DND-41 (cell line): ENCODE data around the gene RPS3.

Source experiments
- ATAC-seq: fragments of 200-7000 bp; cut with Tn5 transposase; 3 replicates; pipeline ENCODE4 v1.9.1; 2021; ENCODE audit warnings: low read depth; ENCODE audit not compliant: insufficient read depth
- DNase-seq: peaks from one replicate; pipeline ENCODE4 v3.0.0-alpha.2; 2020
- H2AFZ ChIP-seq: 2 replicates; pipeline ENCODE4 v1.6.0; 2012; ENCODE audit warnings: low read depth, low read length
- H3K27ac ChIP-seq: 2 replicates; pipeline ENCODE4 v1.5.1; 2012; ENCODE audit warnings: low read length, inconsistent platforms
- H3K27me3 ChIP-seq: fragments of 200-600 bp; sonication (generic); 2 replicates; pipeline ENCODE4 v1.6.0; 2012; ENCODE audit warnings: low read length, mild to moderate bottlenecking, inconsistent platforms; ENCODE audit not compliant: insufficient read depth, poor library complexity
- H3K36me3 ChIP-seq: 2 replicates; pipeline ENCODE4 v1.5.1; 2012; ENCODE audit warnings: low read length, inconsistent platforms; ENCODE audit not compliant: insufficient read depth
- H3K4me1 ChIP-seq: 2 replicates; pipeline ENCODE4 v1.5.1; 2012; ENCODE audit warnings: mild to moderate bottlenecking, low read length; ENCODE audit not compliant: insufficient read depth
- H3K4me2 ChIP-seq: 2 replicates; pipeline ENCODE4 v1.6.0; 2012; ENCODE audit warnings: mild to moderate bottlenecking, moderate library complexity, low read length, inconsistent platforms; ENCODE audit not compliant: insufficient read depth
- H3K4me3 ChIP-seq, 2 experiments: fragments of 200-600 bp in 1 of 2; shearing (Covaris generic) in 1 of 2; 2 replicates each; pipeline ENCODE4 v1.5.1; 2012 to 2016; ENCODE audit warnings: inconsistent platforms in 2 of 2, low read length in 2 of 2, mild to moderate bottlenecking in 2 of 2, low read depth in 1 of 2, moderate library complexity in 1 of 2
- H3K79me2 ChIP-seq: 2 replicates; pipeline ENCODE4 v1.6.0; 2012; ENCODE audit warnings: low read length, inconsistent platforms; ENCODE audit not compliant: insufficient read depth
- H3K9ac ChIP-seq: 2 replicates; pipeline ENCODE4 v1.6.0; 2012; ENCODE audit warnings: low read depth, mild to moderate bottlenecking, inconsistent platforms, low read length, moderate library complexity
- H3K9me3 ChIP-seq: 2 replicates; pipeline ENCODE4 v1.5.1; 2012; ENCODE audit warnings: low read length, moderate library complexity, mild to moderate bottlenecking, inconsistent platforms; ENCODE audit not compliant: insufficient read depth, severe bottlenecking
- H4K20me1 ChIP-seq: 2 replicates; pipeline ENCODE4 v1.6.0; 2012; ENCODE audit warnings: low read length; ENCODE audit not compliant: insufficient read depth
- EZH2 ChIP-seq: IDR thresholded peaks from 3 replicates; pipeline ENCODE4 v1.6.1; 2012; ENCODE audit warnings: borderline replicate concordance, low read depth, mild to moderate bottlenecking, moderate library complexity, low read length, inconsistent platforms; ENCODE audit not compliant: severe bottlenecking
- TF ChIP-seq, protein P1 (sequence below): IDR thresholded peaks from 2 replicates; pipeline ENCODE4 v1.5.1; 2012; ENCODE audit warnings: borderline replicate concordance, low read length, moderate library complexity, mild to moderate bottlenecking; ENCODE audit not compliant: poor library complexity, severe bottlenecking; ENCODE audit errors: extremely low read depth

The RPS3 gene

DNA sequence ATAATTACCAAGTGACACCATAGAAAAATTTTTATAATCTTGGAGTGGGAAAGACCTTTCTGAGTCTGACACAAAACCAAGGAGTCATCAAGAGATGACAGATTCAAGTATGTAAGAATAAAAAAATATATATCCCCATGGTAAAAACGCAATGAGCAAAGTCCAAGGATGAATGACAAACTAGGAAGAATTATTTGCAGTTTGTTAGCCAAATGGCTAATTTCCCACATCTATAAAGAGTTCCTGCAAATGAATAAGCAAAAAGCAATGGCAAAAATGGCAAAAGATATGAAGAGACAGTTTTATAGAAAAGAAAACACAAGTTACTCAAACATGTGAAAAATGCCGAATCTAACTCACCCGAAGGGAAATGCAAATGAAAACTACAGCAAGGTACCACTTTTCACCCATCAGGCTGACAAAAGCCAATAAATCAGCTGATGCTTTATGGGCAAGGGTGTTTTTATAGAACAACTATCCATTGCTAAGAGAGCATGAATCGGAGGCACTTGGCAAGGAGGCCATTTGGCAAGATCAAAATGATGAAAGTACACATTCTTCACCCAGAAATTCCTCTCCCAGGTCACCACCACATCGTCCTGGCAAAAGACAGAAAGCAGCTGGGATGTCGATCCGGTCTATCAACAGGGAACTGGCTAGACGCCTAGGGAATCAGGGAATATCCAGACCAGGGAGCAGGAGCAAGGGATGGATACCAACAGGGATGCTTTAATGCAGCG lies 54.8 kb downstream of the RPS3 start:
- DNase-seq: no peak

DNA sequence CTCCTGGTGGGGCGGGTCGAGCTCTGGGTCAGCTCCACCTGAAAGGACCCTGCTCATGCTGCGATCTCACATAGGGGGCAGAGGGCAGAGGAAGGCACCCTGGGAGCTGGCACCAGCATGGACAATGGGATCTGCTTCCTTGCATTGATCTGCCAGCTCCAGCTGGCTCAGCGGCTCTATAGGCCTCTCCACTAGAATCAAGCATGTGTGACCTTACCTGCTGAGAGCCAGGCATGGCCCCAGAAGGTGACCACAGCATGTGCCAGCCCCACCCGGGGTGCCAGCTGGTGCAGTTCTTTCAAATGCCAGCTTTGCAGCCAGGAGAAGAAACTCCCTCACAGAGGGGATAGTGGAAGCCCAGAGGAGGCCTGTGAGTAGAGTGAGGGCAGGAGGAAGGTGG lies 55.7 kb downstream of the RPS3 start:
- H4K20me1 ChIP-seq: no peaks in the 10 kb centered on the region
- H3K36me3 ChIP-seq: no peaks in the 10 kb centered on the region
- H3K4me3 ChIP-seq: no peak overlapping the region
- H3K9me3 ChIP-seq: no peaks in the 10 kb centered on the region
- DNase-seq (no peak), ATAC-seq (no peak)
- H3K79me2 ChIP-seq: no peaks in the 10 kb centered on the region
- no peaks in the 10 kb centered on the region for H3K27me3 ChIP-seq
- H2AFZ ChIP-seq: no peak overlapping the region
- H3K4me2 ChIP-seq: no peak overlapping the region
- no peaks in the 10 kb centered on the region for H3K4me1 ChIP-seq
- TF ChIP-seq EZH2: no peak
- TF ChIP-seq, protein P1, sequence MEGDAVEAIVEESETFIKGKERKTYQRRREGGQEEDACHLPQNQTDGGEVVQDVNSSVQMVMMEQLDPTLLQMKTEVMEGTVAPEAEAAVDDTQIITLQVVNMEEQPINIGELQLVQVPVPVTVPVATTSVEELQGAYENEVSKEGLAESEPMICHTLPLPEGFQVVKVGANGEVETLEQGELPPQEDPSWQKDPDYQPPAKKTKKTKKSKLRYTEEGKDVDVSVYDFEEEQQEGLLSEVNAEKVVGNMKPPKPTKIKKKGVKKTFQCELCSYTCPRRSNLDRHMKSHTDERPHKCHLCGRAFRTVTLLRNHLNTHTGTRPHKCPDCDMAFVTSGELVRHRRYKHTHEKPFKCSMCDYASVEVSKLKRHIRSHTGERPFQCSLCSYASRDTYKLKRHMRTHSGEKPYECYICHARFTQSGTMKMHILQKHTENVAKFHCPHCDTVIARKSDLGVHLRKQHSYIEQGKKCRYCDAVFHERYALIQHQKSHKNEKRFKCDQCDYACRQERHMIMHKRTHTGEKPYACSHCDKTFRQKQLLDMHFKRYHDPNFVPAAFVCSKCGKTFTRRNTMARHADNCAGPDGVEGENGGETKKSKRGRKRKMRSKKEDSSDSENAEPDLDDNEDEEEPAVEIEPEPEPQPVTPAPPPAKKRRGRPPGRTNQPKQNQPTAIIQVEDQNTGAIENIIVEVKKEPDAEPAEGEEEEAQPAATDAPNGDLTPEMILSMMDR: no peak
- H3K27ac ChIP-seq: no peak overlapping the region
- no peak overlapping the region for H3K9ac ChIP-seq

More for the DNA sequence above, 54.8 kb downstream of the RPS3 start:
- H3K9ac ChIP-seq: no peak overlapping the region
- no peak overlapping the region for H3K4me2 ChIP-seq
- ATAC-seq: no peak
- H3K79me2 ChIP-seq: no peaks in the 10 kb centered on the region
- H3K27ac ChIP-seq: no peak overlapping the region
- no peaks in the 10 kb centered on the region for H4K20me1 ChIP-seq
- no peak for TF ChIP-seq EZH2
- TF ChIP-seq, protein P1: no peak
- H3K36me3 ChIP-seq: no peaks in the 10 kb centered on the region
- H3K4me1 ChIP-seq: no peaks in the 10 kb centered on the region
- no peak overlapping the region for H3K4me3 ChIP-seq
- H3K9me3 ChIP-seq: no peaks in the 10 kb centered on the region
- no peaks in the 10 kb centered on the region for H3K27me3 ChIP-seq
- no peak overlapping the region for H2AFZ ChIP-seq
